ENCODE data around the gene SH2B3. TPM values are rescaled to one million over a fixed set of nuclear protein-coding genes. Genes with fewer than 3 reads are reported as not detected.

Gene SH2B3
- total and polyA plus RNA-seq, 2 donors (not counting 1 experiment from before 2014, with no cell fraction given) = 21.9 to 69.4 TPM

GRCh38 chr12:111387747-111388323 is 17.9 kb upstream of the SH2B3 start:
- no peak overlapping the region for H3K4me2 ChIP-seq (replicated peaks; ENCODE audit: low read depth, low read length, poor library complexity, severe bottlenecking)
- CTCF ChIA-PET = no interaction called here
- no peak overlapping the region for H2AFZ ChIP-seq (ENCODE audit: insufficient read depth, low read depth, low read length, poor library complexity, severe bottlenecking)
- H3K27ac Mint-ChIP-seq = no peak overlapping the region
- no peak overlapping the region for H3K4me3 Mint-ChIP-seq
- no peaks in the 10 kb centered on the region for H3K9me3 ChIP-seq (ENCODE audit: control extremely low read depth in 1 of 3, control insufficient read depth in 2 of 3, insufficient read depth in 1 of 3, low read length in 2 of 3)
- no peaks in the 10 kb centered on the region for H3K9me3 Mint-ChIP-seq (ENCODE audit: insufficient read depth)
- H3K27me3 ChIP-seq (replicated peaks in 1 of 4; ENCODE audit: control extremely low read depth in 1 of 4, control insufficient read depth in 3 of 4, insufficient read depth in 4 of 4, low read length in 3 of 4) = no peaks in the 10 kb centered on the region
- no peaks in the 10 kb centered on the region for H3K36me3 ChIP-seq (replicated peaks in 1 of 2; ENCODE audit: control extremely low read depth in 1 of 2, control insufficient read depth in 1 of 2, extremely low read depth in 1 of 2, insufficient read depth in 2 of 2, low read length in 1 of 2)
- POLR2A ChIA-PET = no interaction called here
- H3K27ac ChIP-seq (ENCODE audit: low read length in 2 of 2) = no peak overlapping the region
- DNase-seq = no peak
- peaks cover 12% of the 10 kb centered on the region for H3K4me1 Mint-ChIP-seq
- H3K9ac ChIP-seq (ENCODE audit: low read length) = no peak overlapping the region
- TF ChIP-seq EZH2 (IDR thresholded peaks at IDR 0.05; ENCODE audit: borderline replicate concordance, insufficient read depth, low read depth, low read length, poor library complexity, severe bottlenecking) (no peak), CTCF (IDR thresholded peaks at IDR 0.05) (no peak)
- peaks cover 0 to 12% of the 10 kb centered on the region in 2 donors for H3K4me1 ChIP-seq (ENCODE audit: control insufficient read depth in 2 of 2, insufficient read depth in 2 of 2, low read length in 2 of 2)
- no peaks in the 10 kb centered on the region for H4K20me1 ChIP-seq (ENCODE audit: control insufficient read depth, insufficient read depth, low read length, poor library complexity, severe bottlenecking)
- ATAC-seq (ENCODE audit: low read depth) = no peak
- 84% methylated on average over 9 of the region's 9 CpGs for WGBS (ENCODE audit: insufficient coverage)
- intact Hi-C loops (cut with micrococcal nuclease) = no loop called here
- H3K27me3 Mint-ChIP-seq = no peaks in the 10 kb centered on the region
- H3K79me2 ChIP-seq (ENCODE audit: control insufficient read depth, insufficient read depth, low read length) = no peaks in the 10 kb centered on the region
- no peak overlapping the region for H3K4me3 ChIP-seq (ENCODE audit: control extremely low read depth in 1 of 5, extremely low read depth in 1 of 5, insufficient read depth in 1 of 5, low read depth in 2 of 5, low read length in 4 of 5)

- H3K4me1 Mint-ChIP-seq = peaks cover 15% of the 10 kb centered on the region
- no peaks in the 10 kb centered on the region for H3K9me3 ChIP-seq (ENCODE audit: control extremely low read depth in 1 of 3, control insufficient read depth in 2 of 3, insufficient read depth in 1 of 3, low read length in 2 of 3)
- H3K27ac Mint-ChIP-seq = no peak overlapping the region
- H3K4me2 ChIP-seq (replicated peaks; ENCODE audit: low read depth, low read length, poor library complexity, severe bottlenecking) = peak overlapping the region; percentile 38
- no peaks in the 10 kb centered on the region for H3K27me3 Mint-ChIP-seq
- no peak overlapping the region for H3K9ac ChIP-seq (ENCODE audit: low read length)
- 50% methylated on average over 4 of the region's 7 CpGs for WGBS (ENCODE audit: insufficient coverage)
- ChIA-PET CTCF (interaction anchor here (0.9 to 2.0 kb wide), 2 partner anchors 59 to 62 kb away, joined by 3 to 8 read pairs; no protein-coding TSS in a partner anchor), POLR2A (no interaction called here)
- H2AFZ ChIP-seq (ENCODE audit: insufficient read depth, low read depth, low read length, poor library complexity, severe bottlenecking) = no peak overlapping the region
- no peaks in the 10 kb centered on the region for H4K20me1 ChIP-seq (ENCODE audit: control insufficient read depth, insufficient read depth, low read length, poor library complexity, severe bottlenecking)
- H3K4me3 ChIP-seq (ENCODE audit: control extremely low read depth in 1 of 5, extremely low read depth in 1 of 5, insufficient read depth in 1 of 5, low read depth in 2 of 5, low read length in 4 of 5) = no peak overlapping the region
- no peak for DNase-seq
- no peaks in the 10 kb centered on the region for H3K79me2 ChIP-seq (ENCODE audit: control insufficient read depth, insufficient read depth, low read length)
- peaks cover 0 to 12% of the 10 kb centered on the region in 2 donors for H3K4me1 ChIP-seq (ENCODE audit: control insufficient read depth in 2 of 2, insufficient read depth in 2 of 2, low read length in 2 of 2)
- TF ChIP-seq CTCF (IDR thresholded peaks at IDR 0.05) = no peak
- no peak for TF ChIP-seq EZH2 (IDR thresholded peaks at IDR 0.05; ENCODE audit: borderline replicate concordance, insufficient read depth, low read depth, low read length, poor library complexity, severe bottlenecking)
- intact Hi-C loops (cut with micrococcal nuclease) = no loop called here
- no peaks in the 10 kb centered on the region for H3K9me3 Mint-ChIP-seq (ENCODE audit: insufficient read depth)
- ATAC-seq (ENCODE audit: low read depth) = peak; percentile 67
- no peaks in the 10 kb centered on the region for H3K27me3 ChIP-seq (replicated peaks in 1 of 4; ENCODE audit: control extremely low read depth in 1 of 4, control insufficient read depth in 3 of 4, insufficient read depth in 4 of 4, low read length in 3 of 4)
- peak overlapping the region; percentile 40 for H3K4me3 Mint-ChIP-seq
- H3K27ac ChIP-seq (ENCODE audit: low read length in 2 of 2) = no peak overlapping the region
- no peaks in the 10 kb centered on the region for H3K36me3 ChIP-seq (replicated peaks in 1 of 2; ENCODE audit: control extremely low read depth in 1 of 2, control insufficient read depth in 1 of 2, extremely low read depth in 1 of 2, insufficient read depth in 2 of 2, low read length in 1 of 2)
These were observed 16.1 kb upstream of the SH2B3 start for GRCh38 chr12:111389635-111390034.
